Adrenal gland (tissue), 5 donors: ENCODE data around the gene UCN2.
"Not testable (repeated sequence)": the region's sequence is repeated elsewhere in the genome, so short reads cannot be mapped to it uniquely, and the experiment has no call there.

ENCODE experiments used
- CTCF ChIP-seq, 6 experiments: fragments of 450-650 bp in 4 of 6; fragments of 200-600 bp in 2 of 6; sonication (generic) in 1 of 6; IDR thresholded peaks; 1 replicate in 5 of 6; 2 replicates in 1 of 6; pipeline versions ENCODE4 v1.5.1 to v1.8.0; 2016 to 2021; ENCODE audit warnings: antibody characterized with exemption in 6 of 6, mild to moderate bottlenecking in 2 of 6, moderate library complexity in 1 of 6
- POLR2A ChIP-seq, 2 donors: fragments of 450-650 bp; IDR thresholded peaks; one replicate each; pipeline ENCODE4 v1.6.1; 2017; ENCODE audit warnings: antibody characterized with exemption in 2 of 2, mild to moderate bottlenecking in 2 of 2, moderate library complexity in 1 of 2
- donor health status: DM: no; HTN: no; CAD: no.

- TF ChIP-seq CTCF, POLR2A (IDR thresholded peaks at IDR 0.05): not testable (repeated sequence)
These were observed 32.9 kb downstream of the UCN2 start for GRCh38 chr3:48530701-48531100.
